HEK293 (cell line): Measurements from ENCODE around the gene BRF1.

ENCODE experiments used
- CTCF ChIA-PET: fragments of 350-600 bp; formaldehyde crosslinking; extraction: SDS; loops from one replicate; lab custom pipeline; 2021; ENCODE audit warnings: antibody characterized with exemption; lab: Yijun Ruan, JAX
- POLR2A ChIA-PET: fragments of 300-600 bp; formaldehyde crosslinking; extraction: SDS; loops from one replicate; lab custom pipeline; 2020; ENCODE audit warnings: antibody characterized with exemption, inconsistent platforms; lab: Yijun Ruan, JAX
- H3K27ac ChIP-seq: fragments of 200-500 bp; sonication (Bioruptor generic); 2 replicates; pipeline ENCODE4 v1.5.1; 2014; ENCODE audit warnings: low read depth, low read length, control low read depth, inconsistent platforms; ENCODE audit errors: extremely low read depth
- H3K36me3 ChIP-seq, 2 experiments: fragments of 200-500 bp in 1 of 2; sonication (Bioruptor generic) in 1 of 2; 1 replicate in 1 of 2; 2 replicates in 1 of 2; pipeline ENCODE4 v1.5.1; 2014 to 2017; ENCODE audit warnings: inconsistent platforms in 2 of 2, low read length in 2 of 2; ENCODE audit not compliant: control insufficient read depth in 2 of 2, insufficient read depth in 1 of 2
- H3K4me1 ChIP-seq: fragments of 200-500 bp; sonication (Bioruptor generic); 2 replicates; pipeline ENCODE4 v1.5.1; 2014; ENCODE audit warnings: mild to moderate bottlenecking, low read length, inconsistent platforms; ENCODE audit not compliant: control insufficient read depth, insufficient read depth
- H3K4me3 ChIP-seq: 2 replicates; pipeline ENCODE4 v1.5.1; 2011; ENCODE audit warnings: low read depth, mild to moderate bottlenecking, control low read depth, low read length, moderate library complexity
- H3K9me3 ChIP-seq: fragments of 200-500 bp; sonication (Bioruptor generic); 2 replicates; pipeline ENCODE4 v1.5.1; 2014; ENCODE audit warnings: low read depth, low read length, inconsistent platforms; ENCODE audit not compliant: control insufficient read depth, insufficient read depth
- GFI1B ChIP-seq: fragments of 450-650 bp; formaldehyde crosslinking; IDR thresholded peaks from 2 replicates; pipeline ENCODE4 v1.5.1; 2016; ENCODE audit warnings: missing biosample characterization, missing genetic modification characterization
- KLF7 ChIP-seq: fragments of 450-650 bp; formaldehyde crosslinking; IDR thresholded peaks from 2 replicates; pipeline ENCODE4 v1.5.1; 2016; ENCODE audit warnings: missing biosample characterization, missing genetic modification characterization, borderline replicate concordance
- MZF1 ChIP-seq: fragments of 450-650 bp; formaldehyde crosslinking; IDR thresholded peaks from 2 replicates; pipeline ENCODE4 v1.5.1; 2017; ENCODE audit warnings: missing biosample characterization, missing genetic modification characterization, borderline replicate concordance
- OSR2 ChIP-seq: fragments of 450-650 bp; formaldehyde crosslinking; IDR thresholded peaks from 2 replicates; pipeline ENCODE4 v1.5.1; 2016; ENCODE audit warnings: missing biosample characterization, missing genetic modification characterization
- RBAK ChIP-seq: fragments of 450-650 bp; formaldehyde crosslinking; IDR thresholded peaks from 2 replicates; pipeline ENCODE4 v1.5.1; 2016; ENCODE audit warnings: missing biosample characterization, missing genetic modification characterization
- SP3 ChIP-seq: fragments of 450-650 bp; formaldehyde crosslinking; IDR thresholded peaks from 2 replicates; pipeline ENCODE4 v1.5.1; 2016; ENCODE audit warnings: missing biosample characterization, missing genetic modification characterization
- TSHZ1 ChIP-seq: fragments of 450-650 bp; formaldehyde crosslinking; IDR thresholded peaks from 2 replicates; pipeline ENCODE4 v1.5.1; 2016; ENCODE audit warnings: missing biosample characterization, missing genetic modification characterization, borderline replicate concordance
- ZBTB21 ChIP-seq: fragments of 450-650 bp; formaldehyde crosslinking; IDR thresholded peaks from 2 replicates; pipeline ENCODE4 v1.5.1; 2017; ENCODE audit warnings: missing biosample characterization, missing genetic modification characterization
- ZNF140 ChIP-seq: fragments of 450-650 bp; formaldehyde crosslinking; IDR thresholded peaks from 2 replicates; pipeline ENCODE4 v1.5.1; 2016; ENCODE audit warnings: missing biosample characterization, missing genetic modification characterization
- ZNF157 ChIP-seq: fragments of 450-650 bp; formaldehyde crosslinking; IDR thresholded peaks from 2 replicates; pipeline ENCODE4 v1.5.1; 2016; ENCODE audit warnings: missing biosample characterization, missing genetic modification characterization
- ZNF223 ChIP-seq: fragments of 450-650 bp; formaldehyde crosslinking; IDR thresholded peaks from 2 replicates; pipeline ENCODE4 v1.5.1; 2016; ENCODE audit warnings: missing biosample characterization, missing genetic modification characterization
- ZNF311 ChIP-seq: fragments of 450-650 bp; formaldehyde crosslinking; IDR thresholded peaks from 2 replicates; pipeline ENCODE4 v1.5.1; 2017; ENCODE audit warnings: missing biosample characterization, missing genetic modification characterization, borderline replicate concordance
- ZNF335 ChIP-seq: fragments of 450-650 bp; formaldehyde crosslinking; conservative IDR thresholded peaks from 2 replicates; pipeline ENCODE4 v1.5.1; 2016; ENCODE audit warnings: missing biosample characterization, missing genetic modification characterization
- ZNF350 ChIP-seq: fragments of 450-650 bp; formaldehyde crosslinking; IDR thresholded peaks from 2 replicates; pipeline ENCODE4 v1.5.0; 2017; ENCODE audit warnings: missing biosample characterization, mild to moderate bottlenecking, missing genetic modification characterization
- ZNF404 ChIP-seq: fragments of 450-650 bp; formaldehyde crosslinking; IDR thresholded peaks from 2 replicates; pipeline ENCODE4 v1.5.1; 2017; ENCODE audit warnings: missing biosample characterization, missing genetic modification characterization
- ZNF473 ChIP-seq: fragments of 450-650 bp; formaldehyde crosslinking; IDR thresholded peaks from 2 replicates; pipeline ENCODE4 v1.5.1; 2017; ENCODE audit warnings: missing biosample characterization, missing genetic modification characterization
- ZNF704 ChIP-seq: fragments of 450-650 bp; formaldehyde crosslinking; IDR thresholded peaks from 2 replicates; pipeline ENCODE4 v1.5.1; 2016; ENCODE audit warnings: missing biosample characterization, missing genetic modification characterization
- ZNF747 ChIP-seq: fragments of 450-650 bp; formaldehyde crosslinking; IDR thresholded peaks from 2 replicates; pipeline ENCODE4 v1.5.1; 2016; ENCODE audit warnings: missing biosample characterization, missing genetic modification characterization
- ZNF830 ChIP-seq: fragments of 450-650 bp; IDR thresholded peaks from 2 replicates; pipeline ENCODE4 v1.5.0; 2018; ENCODE audit warnings: missing biosample characterization, missing genetic modification characterization, low read depth, mild to moderate bottlenecking, moderate library complexity
- TF ChIP-seq, protein P1 (sequence below): fragments of 450-650 bp; formaldehyde crosslinking; IDR thresholded peaks from 2 replicates; pipeline ENCODE4 v1.5.1; 2016; ENCODE audit warnings: missing biosample characterization, missing genetic modification characterization

The BRF1 gene

DNA sequence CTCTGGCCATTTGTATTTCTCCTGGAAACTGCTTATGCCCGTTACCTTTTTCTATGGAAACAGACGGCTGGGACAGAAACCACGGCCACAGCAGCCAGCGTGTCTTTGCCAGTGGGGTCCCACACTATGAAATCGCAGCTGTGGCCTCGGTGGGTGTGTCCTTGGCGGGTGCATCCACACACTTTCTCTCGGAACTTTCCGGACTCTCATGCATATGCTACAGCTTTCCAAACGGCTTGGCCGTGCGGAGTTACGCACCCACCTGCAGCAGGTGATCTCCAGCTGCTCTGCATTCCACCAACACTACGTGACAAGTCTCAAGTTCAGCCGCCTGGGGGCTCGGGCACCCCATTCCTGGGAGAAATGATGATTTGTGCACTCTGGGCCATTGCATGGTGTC lies 53.8 kb downstream of the BRF1 start:
- Histone ChIP-seq H3K4me3 (no peak overlapping the region), H3K27ac (no peak overlapping the region), H3K36me3 (peaks cover 4 to 43% of the 10 kb centered on the region in 2 experiments; a peak in 2 of 3 replicates), H3K9me3 (no peaks in the 10 kb centered on the region), H3K4me1 (peaks cover 6% of the 10 kb centered on the region)
- ChIA-PET POLR2A (no interaction called here), CTCF (interaction anchor here (0.5 to 0.7 kb wide), 2 partner anchors 30 to 44 kb away, joined by 3 read pairs; no protein-coding TSS in a partner anchor)
- no peak for TF ChIP-seq GFI1B (tag by site-specific recombination)
- TF ChIP-seq ZNF157: no peak
- TF ChIP-seq ZNF140: no peak
- TF ChIP-seq MZF1 (tag by site-specific recombination): no peak
- TF ChIP-seq, protein P1, sequence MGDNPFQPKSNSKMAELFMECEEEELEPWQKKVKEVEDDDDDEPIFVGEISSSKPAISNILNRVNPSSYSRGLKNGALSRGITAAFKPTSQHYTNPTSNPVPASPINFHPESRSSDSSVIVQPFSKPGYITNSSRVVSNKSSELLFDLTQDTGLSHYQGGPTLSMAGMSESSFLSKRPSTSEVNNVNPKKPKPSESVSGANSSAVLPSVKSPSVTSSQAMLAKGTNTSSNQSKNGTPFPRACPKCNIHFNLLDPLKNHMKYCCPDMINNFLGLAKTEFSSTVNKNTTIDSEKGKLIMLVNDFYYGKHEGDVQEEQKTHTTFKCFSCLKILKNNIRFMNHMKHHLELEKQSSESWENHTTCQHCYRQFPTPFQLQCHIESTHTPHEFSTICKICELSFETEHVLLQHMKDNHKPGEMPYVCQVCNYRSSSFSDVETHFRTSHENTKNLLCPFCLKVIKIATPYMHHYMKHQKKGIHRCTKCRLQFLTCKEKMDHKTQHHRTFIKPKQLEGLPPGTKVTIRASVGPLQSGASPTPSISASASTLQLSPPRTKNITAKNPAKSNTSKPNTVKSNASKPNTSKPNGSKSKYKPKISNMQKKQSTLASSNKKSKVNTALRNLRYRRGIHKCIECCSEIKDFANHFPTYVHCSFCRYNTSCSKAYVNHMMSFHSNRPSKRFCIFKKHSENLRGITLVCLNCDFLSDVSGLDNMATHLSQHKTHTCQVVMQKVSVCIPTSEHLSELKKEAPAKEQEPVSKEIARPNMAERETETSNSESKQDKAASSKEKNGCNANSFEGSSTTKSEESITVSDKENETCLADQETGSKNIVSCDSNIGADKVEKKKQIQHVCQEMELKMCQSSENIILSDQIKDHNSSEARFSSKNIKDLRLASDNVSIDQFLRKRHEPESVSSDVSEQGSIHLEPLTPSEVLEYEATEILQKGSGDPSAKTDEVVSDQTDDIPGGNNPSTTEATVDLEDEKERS: no peak
- TF ChIP-seq ZNF311: no peak
- TF ChIP-seq RBAK (tag by site-specific recombination): no peak
- no peak for TF ChIP-seq OSR2 (tag by site-specific recombination)
- TF ChIP-seq ZNF704 (tag by site-specific recombination): no peak
- no peak for TF ChIP-seq ZNF830
- TF ChIP-seq TSHZ1 (tag by site-specific recombination): no peak
- TF ChIP-seq ZNF747 (tag by site-specific recombination): no peak

- Histone ChIP-seq H3K27ac (no peak overlapping the region), H3K9me3 (no peaks in the 10 kb centered on the region), H3K4me3 (no peak overlapping the region), H3K4me1 (peaks cover 6% of the 10 kb centered on the region), H3K36me3 (peaks cover 4 to 30% of the 10 kb centered on the region in 2 experiments; a peak in 2 of 3 replicates)
- ChIA-PET CTCF (interaction anchor here (0.6 to 1.8 kb wide), 2 partner anchors 10 to 108 kb away, joined by 3 to 4 read pairs; no protein-coding TSS in a partner anchor), POLR2A (no interaction called here)
- TF ChIP-seq SP3 (no peak), KLF7 (tag by site-specific recombination) (no peak), ZNF473 (no peak), ZNF223 (tag by site-specific recombination) (no peak), ZNF335 (no peak), ZBTB21 (no peak), ZNF350 (no peak), ZNF404 (tag by site-specific recombination) (no peak)
- TF ChIP-seq, all 188 proteins: peak for 0
Observed at GRCh38 chr14:105244334-105244733, 56.5 kb downstream of the BRF1 start.
